Heart left ventricle (tissue), 13 donors: ENCODE measurements around the gene TNFRSF18.

Experiments
- POLR2A ChIP-seq, 2 donors: fragments of 450-650 bp; IDR thresholded peaks; one replicate each; pipeline ENCODE4 v1.6.1; 2017; ENCODE audit warnings: antibody characterized with exemption in 2 of 2, mild to moderate bottlenecking in 2 of 2, moderate library complexity in 2 of 2
- TF ChIP-seq, protein P1 (sequence below), 12 donors: fragments of 200-600 bp; sonication (generic) in 4 of 12; IDR thresholded peaks; one replicate each; pipeline versions ENCODE4 v1.5.0 to v1.8.0; 2018 to 2022; ENCODE audit warnings: antibody characterized with exemption in 12 of 12, mild to moderate bottlenecking in 5 of 12
- donor health status: ischemic (EF 13 %, LVEDD 7.1; RV severe dilation, severe dysfunction).
- donor health status: DM: no; HTN: yes; CAD: no.
- donor health status: DM: no; HTN: no; CAD: no.
- donor health status: ischemic (EF 25% LVEDD 6.9; RV normal size, moderate dysfunction).
- donor health status: ischemic (EF 25% LVEDD 5.7; RV mildly dilated, moderate dysfunction).
- donor health status: ischemic (EF 35%, LVEDD 5.7; RV mildly dilated, moderate dysfunction).
- donor health status: nonischemic (EF 11% LVEDD 7.7; RV severe dilation, severe dysfunction).
- donor health status: DM: yes; HTN: yes; CAD: no.
- donor health status: PGD.
- donor health status: ischemic (EF 29% LVEDD 5.4; RV normal size, mild dysfunction).
- donor health status: nonischemic (EF 23%, LVEDD 6.1; RV moderate dilation, normal function).

DNA sequence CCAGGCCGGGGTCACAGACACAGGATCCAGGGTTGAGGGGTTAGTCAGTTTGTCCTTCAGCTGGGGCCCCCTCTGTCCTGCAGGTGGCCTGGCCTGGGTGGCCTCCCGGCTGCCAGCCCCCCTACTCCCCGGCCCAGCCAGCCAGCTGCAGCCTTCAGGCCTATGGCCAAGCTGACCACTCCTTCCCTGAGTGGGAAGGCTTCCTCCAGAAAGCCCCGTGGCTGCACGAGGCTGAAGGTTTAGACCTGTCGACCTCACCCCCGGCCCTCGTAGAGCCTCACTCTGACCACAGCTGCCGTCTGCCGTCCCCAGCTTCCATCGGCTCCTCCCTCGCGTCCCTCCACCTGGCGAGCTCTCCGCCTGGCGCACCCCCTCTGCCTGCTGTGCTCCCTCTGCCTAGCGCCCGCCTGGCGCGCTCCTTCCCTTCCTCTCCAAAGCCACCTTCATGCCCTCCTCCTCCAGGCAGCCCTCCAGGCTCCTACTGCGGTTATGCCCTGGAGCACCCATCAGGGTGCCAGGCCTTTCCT is 23.1 kb downstream of the TNFRSF18 start:
- TF ChIP-seq, protein P1, sequence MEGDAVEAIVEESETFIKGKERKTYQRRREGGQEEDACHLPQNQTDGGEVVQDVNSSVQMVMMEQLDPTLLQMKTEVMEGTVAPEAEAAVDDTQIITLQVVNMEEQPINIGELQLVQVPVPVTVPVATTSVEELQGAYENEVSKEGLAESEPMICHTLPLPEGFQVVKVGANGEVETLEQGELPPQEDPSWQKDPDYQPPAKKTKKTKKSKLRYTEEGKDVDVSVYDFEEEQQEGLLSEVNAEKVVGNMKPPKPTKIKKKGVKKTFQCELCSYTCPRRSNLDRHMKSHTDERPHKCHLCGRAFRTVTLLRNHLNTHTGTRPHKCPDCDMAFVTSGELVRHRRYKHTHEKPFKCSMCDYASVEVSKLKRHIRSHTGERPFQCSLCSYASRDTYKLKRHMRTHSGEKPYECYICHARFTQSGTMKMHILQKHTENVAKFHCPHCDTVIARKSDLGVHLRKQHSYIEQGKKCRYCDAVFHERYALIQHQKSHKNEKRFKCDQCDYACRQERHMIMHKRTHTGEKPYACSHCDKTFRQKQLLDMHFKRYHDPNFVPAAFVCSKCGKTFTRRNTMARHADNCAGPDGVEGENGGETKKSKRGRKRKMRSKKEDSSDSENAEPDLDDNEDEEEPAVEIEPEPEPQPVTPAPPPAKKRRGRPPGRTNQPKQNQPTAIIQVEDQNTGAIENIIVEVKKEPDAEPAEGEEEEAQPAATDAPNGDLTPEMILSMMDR (IDR thresholded peaks at IDR 0.05): no peak
- TF ChIP-seq POLR2A (IDR thresholded peaks at IDR 0.05): no peak
